Erythroblast (primary cell): ENCODE measurements around the gene SLC39A13.

ENCODE experiments used
- DNase-seq, 2 experiments: peaks; one replicate each; lab custom pipeline; 2025; lab: John Stamatoyannopoulos, UW
- GATA1 ChIP-seq: IDR thresholded peaks from 2 replicates; pipeline ENCODE4 v1.6.1; 2011; ENCODE audit warnings: low read depth, mild to moderate bottlenecking, control low read depth, low read length, moderate library complexity
- POLR2A ChIP-seq: IDR thresholded peaks from 2 replicates; pipeline ENCODE4 v1.6.1; 2011; ENCODE audit warnings: mild to moderate bottlenecking, low read length

The SLC39A13 gene

GRCh38 chr11:47376525-47377371 lies 31.6 kb upstream of the SLC39A13 start:
- TF ChIP-seq POLR2A (no peak), GATA1 (no peak)
- DNase-seq = peak in 1 of 2 experiments; percentile 50

- TF ChIP-seq POLR2A (no peak), GATA1 (no peak)
- peak; percentile 62 to 72 for DNase-seq
Observed at GRCh38 chr11:47377571-47378009, 30.8 kb upstream of the SLC39A13 start.

- DNase-seq = peak; percentile 94
Observed at GRCh38 chr11:47378010-47378835, 30.2 kb upstream of the SLC39A13 start, which contains the start of gene SPI1. SPI1 (minus strand) TSS chr11:47378547; CDS start chr11:47378353, 194 bp downstream.

GRCh38 chr11:47378836-47379170 lies 29.6 kb upstream of the SLC39A13 start:
- no peak for DNase-seq
- TF ChIP-seq GATA1 (no peak), POLR2A (peak; percentile 11)

More at GRCh38 chr11:47378010-47378835, 30.2 kb upstream of the SLC39A13 start, which contains the start of gene SPI1:
- TF ChIP-seq GATA1 (peak; percentile 30), POLR2A (peak; percentile 40)

GRCh38 chr11:47379317-47379716 lies 29.1 kb upstream of the SLC39A13 start:
- DNase-seq = no peak
- no peak for TF ChIP-seq POLR2A
- no peak for TF ChIP-seq GATA1

- TF ChIP-seq POLR2A (no peak), GATA1 (no peak)
- DNase-seq = no peak
Observed at GRCh38 chr11:47380078-47380477, 28.3 kb upstream of the SLC39A13 start.

- no peak for TF ChIP-seq GATA1
- no peak for TF ChIP-seq POLR2A
Observed at GRCh38 chr11:47383071-47383470, 25.3 kb upstream of the SLC39A13 start.

GRCh38 chr11:47384498-47384897 lies 23.9 kb upstream of the SLC39A13 start:
- TF ChIP-seq GATA1 (no peak), POLR2A (no peak)
- DNase-seq = no peak

More at GRCh38 chr11:47383071-47383470, 25.3 kb upstream of the SLC39A13 start:
- DNase-seq = no peak

GRCh38 chr11:47387944-47388696 lies 20.3 kb upstream of the SLC39A13 start:
- no peak for DNase-seq
- TF ChIP-seq GATA1 (no peak), POLR2A (no peak)

GRCh38 chr11:47388697-47389576 lies 19.5 kb upstream of the SLC39A13 start:
- TF ChIP-seq GATA1 = no peak
- no peak for TF ChIP-seq POLR2A
- DNase-seq = no peak

GRCh38 chr11:47389577-47390421 lies 18.6 kb upstream of the SLC39A13 start:
- TF ChIP-seq GATA1 (no peak), POLR2A (no peak)
- DNase-seq = no peak

- no peak for DNase-seq
- no peak for TF ChIP-seq GATA1
- TF ChIP-seq POLR2A = no peak
Observed at GRCh38 chr11:47390422-47390760, 18.0 kb upstream of the SLC39A13 start.

GRCh38 chr11:47391077-47391583 lies 17.3 kb upstream of the SLC39A13 start:
- TF ChIP-seq GATA1 (no peak), POLR2A (no peak)
- DNase-seq = no peak
